H1 (cell line): Measurements from ENCODE around the gene REPS1.

Source experiments
- CREB1 ChIP-seq: IDR thresholded peaks from 2 replicates; pipeline ENCODE4 v1.6.1; 2012; ENCODE audit warnings: inconsistent platforms
- CTCF ChIP-seq, 3 experiments: IDR thresholded peaks; 1 replicate in 2 of 3; 2 replicates in 1 of 3; pipeline versions ENCODE4 v1.5.1 to v1.6.1; 2011; ENCODE audit warnings: low read length in 3 of 3, mild to moderate bottlenecking in 3 of 3, inconsistent platforms in 2 of 3, low read depth in 1 of 3, moderate library complexity in 1 of 3; ENCODE audit not compliant: insufficient read depth in 1 of 3; ENCODE audit errors: control extremely low read depth in 1 of 3
- EZH2 ChIP-seq: fragments of 200-600 bp; sonication (generic); IDR thresholded peaks from 2 replicates; pipeline ENCODE4 v1.7.1; 2012; ENCODE audit warnings: low read depth, mild to moderate bottlenecking, moderate library complexity, low read length, inconsistent platforms; ENCODE audit not compliant: severe bottlenecking
- GTF2F1 ChIP-seq: IDR thresholded peaks from 2 replicates; pipeline ENCODE4 v1.6.1; 2012; ENCODE audit warnings: low read depth, low read length, improper control_type of control experiment, borderline replicate concordance
- KDM5A ChIP-seq: fragments of 200-600 bp; IDR thresholded peaks from 2 replicates; pipeline ENCODE4 v1.7.1; 2012; ENCODE audit warnings: mild to moderate bottlenecking, low read length, inconsistent platforms, mixed read lengths
- MAX ChIP-seq: IDR thresholded peaks from 2 replicates; pipeline ENCODE4 v1.6.1; 2012; ENCODE audit warnings: inconsistent platforms
- NANOG ChIP-seq: IDR thresholded peaks from 2 replicates; pipeline ENCODE4 v1.6.1; 2011; ENCODE audit warnings: low read length, low read depth, mild to moderate bottlenecking, inconsistent platforms; ENCODE audit not compliant: insufficient read depth, poor library complexity, severe bottlenecking
- POLR2A ChIP-seq, 2 experiments: IDR thresholded peaks; 1 replicate in 1 of 2; 2 replicates in 1 of 2; pipeline ENCODE4 v1.6.1; 2011; ENCODE audit warnings: low read depth in 2 of 2, low read length in 2 of 2, mild to moderate bottlenecking in 2 of 2; ENCODE audit errors: control extremely low read depth in 1 of 2
- POU5F1 ChIP-seq: IDR thresholded peaks from 2 replicates; pipeline ENCODE4 v1.6.1; 2011; ENCODE audit warnings: low read depth, mild to moderate bottlenecking, low read length, moderate library complexity
- RNF2 ChIP-seq: fragments of 200-900, 300-1000 bp; sonication (generic); IDR thresholded peaks from 2 replicates; pipeline ENCODE4 v1.7.1; 2016; ENCODE audit warnings: borderline replicate concordance, low read depth, mild to moderate bottlenecking, antibody characterized with exemption, low read length; ENCODE audit not compliant: poor library complexity, severe bottlenecking; ENCODE audit errors: missing control alignments
- SUZ12 ChIP-seq: fragments of 200-600 bp; sonication (generic); IDR thresholded peaks from 2 replicates; pipeline ENCODE4 v1.6.1; 2012; ENCODE audit warnings: mild to moderate bottlenecking, inconsistent platforms, low read length, moderate library complexity, mixed read lengths
- TAF1 ChIP-seq: IDR thresholded peaks from 2 replicates; pipeline ENCODE4 v1.6.1; 2011; ENCODE audit warnings: mild to moderate bottlenecking, low read depth, low read length
- USF2 ChIP-seq: IDR thresholded peaks from 2 replicates; pipeline ENCODE4 v1.6.1; 2011; ENCODE audit warnings: low read length, improper control_type of control experiment
- ZNF274 ChIP-seq: IDR thresholded peaks from 2 replicates; pipeline ENCODE4 v1.7.0; 2012; ENCODE audit warnings: low read length, borderline replicate concordance; ENCODE audit errors: extremely low read depth

- TF ChIP-seq TAF1 (no peak), CTCF (IDR thresholded peaks at IDR 0.05; ENCODE audit: control extremely low read depth in 1 of 3, insufficient read depth in 1 of 3, low read depth in 1 of 3, low read length in 3 of 3) (no peak), POLR2A (IDR thresholded peaks at IDR 0.05; ENCODE audit: control extremely low read depth in 1 of 2, low read depth in 2 of 2, low read length in 2 of 2) (no peak), GTF2F1 (no peak), NANOG (no peak), ZNF274 (no peak), USF2 (no peak), SUZ12 (no peak), RNF2 (no peak), EZH2 (no peak), MAX (no peak), CREB1 (no peak), KDM5A (no peak), POU5F1 (no peak)
These were observed 24.5 kb downstream of the REPS1 start for GRCh38 chr6:138963531-138963930.
